Activated T-cell treated with anti-CD3 and anti-CD28 coated beads, Interleukin-2, amount 50 U/mL, for 4 hours (primary cell): ENCODE results near the gene SYNE1. TPM values are rescaled to one million over a fixed set of nuclear protein-coding genes. Genes with fewer than 3 reads are reported as not detected.

ENCODE experiments used
- ATAC-seq, 2 donors: fragments of 200-7000 bp; cut with Tn5 transposase; one replicate each; pipeline ENCODE4 v1.10.0; 2021
- DNase-seq: peaks from one replicate; pipeline ENCODE4 v3.0.0-alpha.2; 2020
- H3K27me3 Mint-ChIP-seq: one replicate; pipeline ENCODE4 v1.8.0; 2021; ENCODE audit warnings: low read depth, mixed read lengths
- H3K36me3 Mint-ChIP-seq: one replicate; pipeline ENCODE4 v1.8.0; 2022; ENCODE audit warnings: mixed read lengths; ENCODE audit not compliant: insufficient read depth
- H3K4me1 Mint-ChIP-seq: one replicate; pipeline ENCODE4 v1.8.0; 2021; ENCODE audit warnings: low read depth, mixed read lengths
- H3K4me3 Mint-ChIP-seq: one replicate; pipeline ENCODE4 v1.8.0; 2021; ENCODE audit warnings: mild to moderate bottlenecking, moderate library complexity, mixed read lengths
- H3K9me3 Mint-ChIP-seq: one replicate; pipeline ENCODE4 v1.8.0; 2021; ENCODE audit warnings: mixed read lengths
- total RNA-seq, 3 donors: library from RNA; stranded (reverse); gene quantifications; one replicate each; pipeline ENCODE4 v1.2.1, GENCODE V29; 2021

SYNE1 gene
- total RNA-seq, 3 donors from 2014 or later: 11.0 to 16.1 (median 11.1) TPM

GRCh38 chr6:152204591-152204990, 432.6 kb downstream of the SYNE1 start:
- no peak for DNase-seq
- H3K4me3 Mint-ChIP-seq: no peak overlapping the region
- no peak for ATAC-seq
- H3K9me3 Mint-ChIP-seq: no peaks in the 10 kb centered on the region
- no peaks in the 10 kb centered on the region for H3K27me3 Mint-ChIP-seq
- H3K4me1 Mint-ChIP-seq: no peaks in the 10 kb centered on the region
- peaks cover 56% of the 10 kb centered on the region for H3K36me3 Mint-ChIP-seq

GRCh38 chr6:152201120-152201519, 436.0 kb downstream of the SYNE1 start:
- Mint-ChIP-seq H3K9me3 (no peaks in the 10 kb centered on the region), H3K4me1 (peaks cover 7% of the 10 kb centered on the region), H3K27me3 (no peaks in the 10 kb centered on the region), H3K4me3 (no peak overlapping the region), H3K36me3 (peaks cover 53% of the 10 kb centered on the region)
- DNase-seq: no peak
- ATAC-seq: no peak

GRCh38 chr6:152195896-152196295, 441.3 kb downstream of the SYNE1 start:
- peaks cover 63% of the 10 kb centered on the region for H3K36me3 Mint-ChIP-seq
- ATAC-seq: no peak

GRCh38 chr6:152189736-152190135, 447.4 kb downstream of the SYNE1 start:
- Mint-ChIP-seq H3K36me3 (peaks cover 35% of the 10 kb centered on the region), H3K4me3 (no peak overlapping the region), H3K4me1 (peaks cover 47% of the 10 kb centered on the region), H3K9me3 (peaks cover 24% of the 10 kb centered on the region), H3K27me3 (no peaks in the 10 kb centered on the region)
- ATAC-seq: no peak
- DNase-seq: no peak

More at GRCh38 chr6:152195896-152196295, 441.3 kb downstream of the SYNE1 start:
- H3K9me3 Mint-ChIP-seq: peaks cover 24% of the 10 kb centered on the region
- no peaks in the 10 kb centered on the region for H3K27me3 Mint-ChIP-seq
- DNase-seq: no peak
- H3K4me1 Mint-ChIP-seq: peaks cover 8% of the 10 kb centered on the region
- H3K4me3 Mint-ChIP-seq: no peak overlapping the region

GRCh38 chr6:152188011-152188410, 449.2 kb downstream of the SYNE1 start:
- Mint-ChIP-seq H3K27me3 (no peaks in the 10 kb centered on the region), H3K9me3 (peaks cover 16% of the 10 kb centered on the region), H3K36me3 (peaks cover 27% of the 10 kb centered on the region), H3K4me1 (peaks cover 59% of the 10 kb centered on the region), H3K4me3 (no peak overlapping the region)
- no peak for DNase-seq
- no peak for ATAC-seq

- peak in 1 of 2 donors; percentile 42 for ATAC-seq
- Mint-ChIP-seq H3K27me3 (no peaks in the 10 kb centered on the region), H3K4me1 (peaks cover 70% of the 10 kb centered on the region), H3K9me3 (peaks cover 8% of the 10 kb centered on the region), H3K36me3 (peaks cover 22% of the 10 kb centered on the region), H3K4me3 (peak overlapping the region; percentile 87)
- DNase-seq: no peak
These were observed 450.3 kb downstream of the SYNE1 start for GRCh38 chr6:152186840-152187239.

GRCh38 chr6:152184917-152185574, 452.1 kb downstream of the SYNE1 start:
- Mint-ChIP-seq H3K4me3 (peak overlapping the region; percentile 87), H3K9me3 (no peaks in the 10 kb centered on the region), H3K27me3 (no peaks in the 10 kb centered on the region), H3K36me3 (peaks cover 19% of the 10 kb centered on the region), H3K4me1 (peaks cover 74% of the 10 kb centered on the region)
- DNase-seq (no peak), ATAC-seq (peak; percentile 70 to 81)

GRCh38 chr6:152184573-152184916, 452.6 kb downstream of the SYNE1 start:
- Mint-ChIP-seq H3K36me3 (peaks cover 19% of the 10 kb centered on the region), H3K4me1 (peaks cover 71% of the 10 kb centered on the region), H3K4me3 (peak overlapping the region; percentile 87), H3K27me3 (no peaks in the 10 kb centered on the region), H3K9me3 (no peaks in the 10 kb centered on the region)
- DNase-seq: no peak
- ATAC-seq: no peak

- no peak for ATAC-seq
- Mint-ChIP-seq H3K27me3 (no peaks in the 10 kb centered on the region), H3K9me3 (no peaks in the 10 kb centered on the region), H3K4me3 (no peak overlapping the region), H3K36me3 (peaks cover 17% of the 10 kb centered on the region), H3K4me1 (peaks cover 48% of the 10 kb centered on the region)
- no peak for DNase-seq
These were observed 456.6 kb downstream of the SYNE1 start for GRCh38 chr6:152180601-152181000.

- Mint-ChIP-seq H3K27me3 (no peaks in the 10 kb centered on the region), H3K9me3 (no peaks in the 10 kb centered on the region), H3K4me3 (no peak overlapping the region), H3K4me1 (peaks cover 41% of the 10 kb centered on the region), H3K36me3 (peaks cover 30% of the 10 kb centered on the region)
- DNase-seq: no peak
- ATAC-seq: no peak
These were observed 460.9 kb downstream of the SYNE1 start for GRCh38 chr6:152176268-152176667.

- Mint-ChIP-seq H3K4me1 (peaks cover 45% of the 10 kb centered on the region), H3K9me3 (peaks cover 4% of the 10 kb centered on the region), H3K36me3 (peaks cover 38% of the 10 kb centered on the region), H3K27me3 (no peaks in the 10 kb centered on the region), H3K4me3 (no peak overlapping the region)
- no peak for DNase-seq
- no peak for ATAC-seq
These were observed 463.2 kb downstream of the SYNE1 start for GRCh38 chr6:152173957-152174356.

- peaks cover 40% of the 10 kb centered on the region for H3K36me3 Mint-ChIP-seq
- ATAC-seq: no peak
- no peak overlapping the region for H3K4me3 Mint-ChIP-seq
These were observed 463.8 kb downstream of the SYNE1 start for GRCh38 chr6:152173321-152173720.

GRCh38 chr6:152170702-152171667, 466.2 kb downstream of the SYNE1 start:
- Mint-ChIP-seq H3K4me1 (peaks cover 55% of the 10 kb centered on the region), H3K36me3 (peaks cover 46% of the 10 kb centered on the region), H3K4me3 (peak overlapping the region; percentile 70), H3K9me3 (peaks cover 4% of the 10 kb centered on the region), H3K27me3 (no peaks in the 10 kb centered on the region)
- DNase-seq (peak; percentile 32), ATAC-seq (peak; percentile 85 to 86)

More at GRCh38 chr6:152173321-152173720, 463.8 kb downstream of the SYNE1 start:
- Mint-ChIP-seq H3K4me1 (peaks cover 48% of the 10 kb centered on the region), H3K27me3 (no peaks in the 10 kb centered on the region), H3K9me3 (peaks cover 4% of the 10 kb centered on the region)
- no peak for DNase-seq

- no peaks in the 10 kb centered on the region for H3K27me3 Mint-ChIP-seq
- ATAC-seq (no peak), DNase-seq (no peak)
- H3K36me3 Mint-ChIP-seq: peaks cover 43% of the 10 kb centered on the region
- H3K4me1 Mint-ChIP-seq: peaks cover 54% of the 10 kb centered on the region
- peak overlapping the region; percentile 70 for H3K4me3 Mint-ChIP-seq
- H3K9me3 Mint-ChIP-seq: peaks cover 4% of the 10 kb centered on the region
These were observed 466.9 kb downstream of the SYNE1 start for GRCh38 chr6:152170313-152170701.
